HL-60 (cell line): Measurements from ENCODE around the gene YWHAE.

Experiments
- DNase-seq, 2 experiments: peaks; one replicate each; pipeline ENCODE4 v3.0.0-alpha.2; 2010 to 2020; ENCODE audit warnings: low read depth in 1 of 2, low spot score in 1 of 2
- H3K27ac ChIP-seq: fragments of 250-450 bp; sonication (Bioruptor Pico); replicated peaks from 2 replicates; pipeline ENCODE4 v1.5.1; 2020; ENCODE audit warnings: mild to moderate bottlenecking, moderate library complexity
- H3K27me3 ChIP-seq: fragments of 250-450 bp; sonication (Bioruptor Pico); 2 replicates; pipeline ENCODE4 v1.5.1; 2021; ENCODE audit warnings: mild to moderate bottlenecking, moderate library complexity; ENCODE audit not compliant: insufficient read depth, poor library complexity, severe bottlenecking
- H3K4me3 ChIP-seq: replicated peaks from 2 replicates; pipeline ENCODE4 v1.5.1; 2011; ENCODE audit warnings: mild to moderate bottlenecking, control low read depth, low read length; ENCODE audit not compliant: insufficient read depth
- CTCF ChIP-seq: IDR thresholded peaks from one replicate; pipeline ENCODE4 v1.5.1; 2011; ENCODE audit warnings: low read length, control low read depth, inconsistent platforms; ENCODE audit not compliant: insufficient read depth
- GABPA ChIP-seq: IDR thresholded peaks from 2 replicates; pipeline ENCODE4 v1.6.1; 2012; ENCODE audit warnings: low read depth
- POLR2AphosphoS5 ChIP-seq: IDR thresholded peaks from 2 replicates; pipeline ENCODE4 v1.6.1; 2012; ENCODE audit warnings: low read depth
- REST ChIP-seq: IDR thresholded peaks from 2 replicates; pipeline ENCODE4 v1.6.1; 2012; ENCODE audit warnings: low read depth; ENCODE audit not compliant: insufficient replicate concordance
- SPI1 ChIP-seq: IDR thresholded peaks from 2 replicates; pipeline ENCODE4 v1.6.1; 2012; ENCODE audit warnings: low read depth, mild to moderate bottlenecking, borderline replicate concordance

The YWHAE gene

GRCh38 chr17:1386265-1386664, 13.8 kb downstream of the YWHAE start:
- TF ChIP-seq SPI1 (no peak), CTCF (no peak), GABPA (no peak), POLR2AphosphoS5 (no peak), REST (no peak)
- H3K4me3 ChIP-seq = no peak overlapping the region
- DNase-seq = no peak
- no peak overlapping the region for H3K27ac ChIP-seq
- no peaks in the 10 kb centered on the region for H3K27me3 ChIP-seq

- DNase-seq = no peak
- no peak overlapping the region for H3K4me3 ChIP-seq
- H3K27me3 ChIP-seq = no peaks in the 10 kb centered on the region
- no peak for TF ChIP-seq POLR2AphosphoS5
- TF ChIP-seq GABPA = no peak
- TF ChIP-seq REST = no peak
- no peak for TF ChIP-seq CTCF
- no peak for TF ChIP-seq SPI1
- H3K27ac ChIP-seq = no peak overlapping the region
These were observed 14.2 kb downstream of the YWHAE start for GRCh38 chr17:1385861-1386260.

- no peak for DNase-seq
- Histone ChIP-seq H3K4me3 (no peak overlapping the region), H3K27ac (no peak overlapping the region), H3K27me3 (no peaks in the 10 kb centered on the region)
- TF ChIP-seq SPI1 (no peak), REST (no peak), GABPA (no peak), CTCF (no peak), POLR2AphosphoS5 (no peak)
These were observed 15.1 kb downstream of the YWHAE start for GRCh38 chr17:1384905-1385435.
